GM23338 (cell line): ENCODE measurements around the gene QRFPR.

Source experiments
- CREB1 ChIP-seq: fragments of 250-450 bp; sonication (Bioruptor Pico); IDR thresholded peaks from 2 replicates; pipeline ENCODE4 v1.5.0; 2020; ENCODE audit warnings: low read depth, mild to moderate bottlenecking, moderate library complexity
- ETS1 ChIP-seq: IDR thresholded peaks from 2 replicates; pipeline ENCODE4 v1.6.1; 2016; ENCODE audit warnings: antibody characterized with exemption
- EZH2 ChIP-seq: fragments of 200-600 bp; sonication (generic); IDR thresholded peaks from one replicate; pipeline ENCODE4 v1.8.0; 2017; ENCODE audit warnings: antibody characterized with exemption, mild to moderate bottlenecking, low read depth; ENCODE audit not compliant: unreplicated experiment
- EZH2phosphoT487 ChIP-seq: fragments of 200-600 bp; sonication (generic); IDR thresholded peaks from one replicate; pipeline ENCODE4 v1.8.1; 2018; ENCODE audit warnings: antibody characterized with exemption; ENCODE audit not compliant: unreplicated experiment
- POLR2AphosphoS5 ChIP-seq: IDR thresholded peaks from 2 replicates; pipeline ENCODE4 v1.6.1; 2016; ENCODE audit warnings: antibody characterized with exemption, low read depth
- REST ChIP-seq: IDR thresholded peaks from one replicate; pipeline ENCODE4 v1.6.1; 2018; ENCODE audit warnings: antibody characterized with exemption; ENCODE audit not compliant: unreplicated experiment
- TF ChIP-seq, protein P1 (sequence below), 2 experiments: fragments of 200-600 bp in 1 of 2; sonication (generic) in 1 of 2; conservative IDR thresholded peaks; 2 replicates each; pipeline versions ENCODE4 v1.5.1 to v1.6.1; 2016 to 2017; ENCODE audit warnings: antibody characterized with exemption in 2 of 2, low read depth in 2 of 2, mild to moderate bottlenecking in 2 of 2, moderate library complexity in 1 of 2

GRCh38 chr4:121321466-121321865, 59.4 kb downstream of the QRFPR start:
- TF ChIP-seq, protein P1, sequence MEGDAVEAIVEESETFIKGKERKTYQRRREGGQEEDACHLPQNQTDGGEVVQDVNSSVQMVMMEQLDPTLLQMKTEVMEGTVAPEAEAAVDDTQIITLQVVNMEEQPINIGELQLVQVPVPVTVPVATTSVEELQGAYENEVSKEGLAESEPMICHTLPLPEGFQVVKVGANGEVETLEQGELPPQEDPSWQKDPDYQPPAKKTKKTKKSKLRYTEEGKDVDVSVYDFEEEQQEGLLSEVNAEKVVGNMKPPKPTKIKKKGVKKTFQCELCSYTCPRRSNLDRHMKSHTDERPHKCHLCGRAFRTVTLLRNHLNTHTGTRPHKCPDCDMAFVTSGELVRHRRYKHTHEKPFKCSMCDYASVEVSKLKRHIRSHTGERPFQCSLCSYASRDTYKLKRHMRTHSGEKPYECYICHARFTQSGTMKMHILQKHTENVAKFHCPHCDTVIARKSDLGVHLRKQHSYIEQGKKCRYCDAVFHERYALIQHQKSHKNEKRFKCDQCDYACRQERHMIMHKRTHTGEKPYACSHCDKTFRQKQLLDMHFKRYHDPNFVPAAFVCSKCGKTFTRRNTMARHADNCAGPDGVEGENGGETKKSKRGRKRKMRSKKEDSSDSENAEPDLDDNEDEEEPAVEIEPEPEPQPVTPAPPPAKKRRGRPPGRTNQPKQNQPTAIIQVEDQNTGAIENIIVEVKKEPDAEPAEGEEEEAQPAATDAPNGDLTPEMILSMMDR (conservative IDR thresholded peaks at IDR 0.05; ENCODE audit: low read depth in 2 of 2) = no peak
- TF ChIP-seq POLR2AphosphoS5 (no peak), CREB1 (no peak), REST (no peak), ETS1 (no peak), EZH2 (no peak), EZH2phosphoT487 (no peak)
